ENCODE data around the gene TRIM2. TPM values are rescaled to one million over a fixed set of nuclear protein-coding genes. Genes with fewer than 3 reads are reported as not detected.

TRIM2 gene
- total and polyA plus RNA-seq, 2 donors from 2014 or later: 23.3 to 122 TPM

DNA sequence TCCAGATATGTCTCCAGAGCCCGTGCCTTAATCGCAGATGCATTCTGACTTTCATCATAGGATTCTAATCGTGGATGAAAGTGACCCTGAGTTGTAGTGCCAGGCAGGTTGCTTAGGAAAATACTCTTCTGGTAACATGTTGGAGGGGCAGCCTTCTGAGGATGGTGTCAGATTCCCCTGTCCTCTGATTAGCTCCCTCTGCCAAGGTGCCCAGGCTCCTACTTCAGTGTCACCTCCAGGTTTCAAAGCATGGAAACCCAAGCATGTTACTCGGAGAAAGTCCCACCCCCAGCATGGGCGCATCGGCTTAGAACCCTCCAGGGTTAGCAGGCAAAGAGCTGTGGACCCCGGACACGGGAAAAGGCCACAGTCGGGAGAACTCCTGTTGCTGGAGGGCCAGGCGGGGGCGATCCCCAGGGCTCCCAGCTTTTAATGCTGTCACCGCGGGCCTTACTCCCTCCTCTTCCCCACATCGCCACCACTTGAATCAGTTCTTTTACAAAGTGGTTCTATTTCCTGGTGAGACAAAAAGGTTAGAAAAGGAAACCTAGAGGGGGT lies 44.5 kb downstream of the TRIM2 start:
- FAIRE-seq (no peak), DNase-seq (peak in 4 of 5 donors; percentile 64 to 81 (median 77))
- peak overlapping the region; percentile 72 to 84 (median 72) for H3K4me3 ChIP-seq (ENCODE audit: low read length in 3 of 3)
- H3K27me3 ChIP-seq (ENCODE audit: control insufficient read depth, insufficient read depth, low read length): no peaks in the 10 kb centered on the region
- peaks cover 3 to 14% (median 12%) of the 10 kb centered on the region in 3 donors for H3K4me1 ChIP-seq (ENCODE audit: control insufficient read depth in 2 of 3, insufficient read depth in 2 of 3, low read depth in 1 of 3, low read length in 3 of 3)
- no peaks in the 10 kb centered on the region for H3K36me3 ChIP-seq (ENCODE audit: control insufficient read depth in 2 of 3, insufficient read depth in 3 of 3, low read length in 3 of 3)
- H3K9ac ChIP-seq (ENCODE audit: low read length in 3 of 3): peak overlapping the region in 2 of 3 donors; percentile 9 to 29
- H3K27ac ChIP-seq (ENCODE audit: low read depth in 2 of 2, low read length in 2 of 2): peak overlapping the region; percentile 63 to 68
- TF ChIP-seq, protein P1, sequence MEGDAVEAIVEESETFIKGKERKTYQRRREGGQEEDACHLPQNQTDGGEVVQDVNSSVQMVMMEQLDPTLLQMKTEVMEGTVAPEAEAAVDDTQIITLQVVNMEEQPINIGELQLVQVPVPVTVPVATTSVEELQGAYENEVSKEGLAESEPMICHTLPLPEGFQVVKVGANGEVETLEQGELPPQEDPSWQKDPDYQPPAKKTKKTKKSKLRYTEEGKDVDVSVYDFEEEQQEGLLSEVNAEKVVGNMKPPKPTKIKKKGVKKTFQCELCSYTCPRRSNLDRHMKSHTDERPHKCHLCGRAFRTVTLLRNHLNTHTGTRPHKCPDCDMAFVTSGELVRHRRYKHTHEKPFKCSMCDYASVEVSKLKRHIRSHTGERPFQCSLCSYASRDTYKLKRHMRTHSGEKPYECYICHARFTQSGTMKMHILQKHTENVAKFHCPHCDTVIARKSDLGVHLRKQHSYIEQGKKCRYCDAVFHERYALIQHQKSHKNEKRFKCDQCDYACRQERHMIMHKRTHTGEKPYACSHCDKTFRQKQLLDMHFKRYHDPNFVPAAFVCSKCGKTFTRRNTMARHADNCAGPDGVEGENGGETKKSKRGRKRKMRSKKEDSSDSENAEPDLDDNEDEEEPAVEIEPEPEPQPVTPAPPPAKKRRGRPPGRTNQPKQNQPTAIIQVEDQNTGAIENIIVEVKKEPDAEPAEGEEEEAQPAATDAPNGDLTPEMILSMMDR (IDR thresholded peaks at IDR 0.05; ENCODE audit: borderline replicate concordance, extremely low read depth, insufficient read depth): no peak
- intact Hi-C loops (cut with DNase I): no loop called here
- H3K9me3 ChIP-seq (ENCODE audit: control insufficient read depth in 2 of 3, insufficient read depth in 1 of 3, low read length in 3 of 3): no peaks in the 10 kb centered on the region

DNA sequence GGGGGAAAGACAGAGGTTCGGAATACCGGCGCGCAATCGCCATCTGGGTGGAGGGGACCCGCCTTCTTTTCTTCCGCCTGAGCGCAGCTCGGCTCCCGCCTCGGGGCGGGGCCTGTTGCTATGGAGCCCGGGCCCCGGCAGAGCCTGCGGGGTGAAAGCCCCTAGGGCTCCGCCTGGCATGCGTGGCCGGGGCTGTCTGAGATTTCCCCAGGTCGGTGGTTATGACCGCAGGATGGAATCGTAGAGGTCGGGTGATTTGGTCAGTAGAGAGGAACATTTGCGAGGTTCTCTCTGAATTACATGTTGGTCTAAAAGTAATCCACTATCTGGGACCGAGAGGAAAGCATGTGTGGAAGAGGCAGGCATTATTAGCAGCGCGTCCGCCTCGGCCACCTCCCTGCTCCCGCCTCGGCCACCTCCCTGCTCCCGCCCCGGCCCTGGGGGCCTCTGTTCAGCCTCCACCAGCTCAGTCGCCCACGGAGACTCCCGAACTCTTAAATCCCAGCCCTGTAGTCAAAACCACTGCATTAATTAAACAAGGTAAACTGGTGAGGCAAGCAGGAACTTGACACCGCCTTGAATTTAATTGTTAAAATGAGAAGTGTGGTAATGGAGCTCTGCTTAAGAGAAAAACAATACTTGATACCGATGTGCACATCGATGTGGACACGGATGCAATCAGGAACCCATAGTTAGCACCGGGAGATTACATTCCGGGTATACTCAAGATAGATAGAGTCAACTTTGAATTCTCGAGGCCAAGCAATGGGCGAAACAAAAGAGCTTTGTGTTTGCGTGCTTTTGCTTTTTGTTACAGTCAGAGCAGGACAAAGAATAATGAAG lies 45.2 kb downstream of the TRIM2 start:
- FAIRE-seq (no peak), DNase-seq (peak; percentile 91 to 96 (median 94))
- peak overlapping the region in 2 of 3 donors; percentile 29 to 76 for H3K9ac ChIP-seq (ENCODE audit: low read length in 3 of 3)
- H3K36me3 ChIP-seq (ENCODE audit: control insufficient read depth in 2 of 3, insufficient read depth in 3 of 3, low read length in 3 of 3): no peaks in the 10 kb centered on the region
- H3K4me3 ChIP-seq (ENCODE audit: low read length in 3 of 3): peak overlapping the region; percentile 72 to 84 (median 72)
- TF ChIP-seq, protein P1 (IDR thresholded peaks at IDR 0.05; ENCODE audit: borderline replicate concordance, extremely low read depth, insufficient read depth): no peak
- intact Hi-C loops (cut with DNase I): no loop called here
- H3K9me3 ChIP-seq (ENCODE audit: control insufficient read depth in 2 of 3, insufficient read depth in 1 of 3, low read length in 3 of 3): no peaks in the 10 kb centered on the region
- peaks cover 3 to 14% (median 12%) of the 10 kb centered on the region in 3 donors for H3K4me1 ChIP-seq (ENCODE audit: control insufficient read depth in 2 of 3, insufficient read depth in 2 of 3, low read depth in 1 of 3, low read length in 3 of 3)
- H3K27ac ChIP-seq (ENCODE audit: low read depth in 2 of 2, low read length in 2 of 2): peak overlapping the region; percentile 63 to 68
- H3K27me3 ChIP-seq (ENCODE audit: control insufficient read depth, insufficient read depth, low read length): no peaks in the 10 kb centered on the region

DNA sequence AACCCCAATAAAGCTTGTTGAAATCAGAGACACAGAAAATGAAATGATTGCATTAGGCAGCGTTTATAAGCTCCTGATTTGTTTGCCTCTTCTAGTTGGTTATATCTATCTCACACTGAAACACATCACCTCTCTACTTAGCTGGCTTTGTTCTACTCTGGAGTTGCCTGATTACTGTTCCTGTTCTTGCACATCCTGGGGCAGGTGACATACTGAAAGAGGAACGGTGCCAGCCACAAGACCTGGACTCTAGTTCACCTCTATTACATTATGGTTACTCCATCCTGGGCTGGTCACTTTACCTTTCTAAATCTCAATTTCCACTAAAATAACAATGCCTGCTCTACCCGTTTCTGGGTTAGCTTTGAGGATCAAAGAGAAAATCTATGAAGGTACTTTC lies 47.9 kb downstream of the TRIM2 start:
- intact Hi-C loops (cut with DNase I): no loop called here

More for the DNA sequence above, 47.9 kb downstream of the TRIM2 start:
- no peak for FAIRE-seq
- no peaks in the 10 kb centered on the region for H3K36me3 ChIP-seq (ENCODE audit: control insufficient read depth in 2 of 3, insufficient read depth in 3 of 3, low read length in 3 of 3)
- no peak overlapping the region for H3K27ac ChIP-seq (ENCODE audit: low read depth in 2 of 2, low read length in 2 of 2)
- TF ChIP-seq, protein P1 (IDR thresholded peaks at IDR 0.05; ENCODE audit: borderline replicate concordance, extremely low read depth, insufficient read depth): no peak
- H3K9ac ChIP-seq (ENCODE audit: low read length in 3 of 3): no peak overlapping the region
- DNase-seq: no peak
- no peaks in the 10 kb centered on the region for H3K9me3 ChIP-seq (ENCODE audit: control insufficient read depth in 2 of 3, insufficient read depth in 1 of 3, low read length in 3 of 3)
- H3K4me3 ChIP-seq (ENCODE audit: low read length in 3 of 3): no peak overlapping the region
- H3K4me1 ChIP-seq (ENCODE audit: control insufficient read depth in 2 of 3, insufficient read depth in 2 of 3, low read depth in 1 of 3, low read length in 3 of 3): peaks cover 3 to 10% (median 7%) of the 10 kb centered on the region in 3 donors
- H3K27me3 ChIP-seq (ENCODE audit: control insufficient read depth, insufficient read depth, low read length): no peaks in the 10 kb centered on the region

All from kidney (tissue), 14 donors.